ENCODE data around the gene FUBP3. TPM values are rescaled to one million over a fixed set of nuclear protein-coding genes. Genes with fewer than 3 reads are reported as not detected.

Gene FUBP3
- total RNA-seq, 1 donor = 18.9 TPM

GRCh38 chr9:130633336-130634190 is 54.2 kb downstream of the FUBP3 start:
- DNase-seq (ENCODE audit: low read depth in 2 of 3, low spot score in 2 of 3) = no peak

DNA sequence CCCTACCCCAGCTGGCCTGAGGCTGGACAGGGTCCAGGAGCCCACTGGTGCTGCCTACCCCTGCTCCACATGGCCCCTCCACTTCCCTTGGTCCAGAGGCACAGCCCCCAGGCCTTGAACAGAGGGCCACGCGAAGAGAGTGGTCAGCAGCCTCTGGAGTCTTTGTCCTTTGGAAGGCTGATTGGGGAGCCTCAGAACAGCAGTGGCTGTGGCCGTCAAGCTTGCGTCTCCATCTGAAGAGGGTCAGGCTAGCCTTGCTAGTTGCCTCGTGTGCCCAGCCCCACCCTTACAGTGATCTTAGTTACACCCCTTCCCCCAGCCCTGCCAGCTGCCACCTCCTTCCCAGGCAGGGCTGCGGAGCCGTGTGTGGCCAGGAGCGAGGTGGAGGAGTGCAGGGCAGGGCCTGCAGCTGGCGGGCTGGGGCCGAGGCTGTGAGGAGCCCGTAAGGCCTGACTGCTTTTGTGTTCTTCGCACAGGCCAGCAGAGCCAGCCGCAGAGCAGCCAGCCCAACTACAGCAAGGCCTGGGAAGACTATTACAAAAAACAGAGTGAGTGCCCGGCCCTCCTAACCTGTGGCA is 54.9 kb downstream of the FUBP3 start:
- no peak for DNase-seq (ENCODE audit: low read depth in 2 of 3, low spot score in 2 of 3)

DNA sequence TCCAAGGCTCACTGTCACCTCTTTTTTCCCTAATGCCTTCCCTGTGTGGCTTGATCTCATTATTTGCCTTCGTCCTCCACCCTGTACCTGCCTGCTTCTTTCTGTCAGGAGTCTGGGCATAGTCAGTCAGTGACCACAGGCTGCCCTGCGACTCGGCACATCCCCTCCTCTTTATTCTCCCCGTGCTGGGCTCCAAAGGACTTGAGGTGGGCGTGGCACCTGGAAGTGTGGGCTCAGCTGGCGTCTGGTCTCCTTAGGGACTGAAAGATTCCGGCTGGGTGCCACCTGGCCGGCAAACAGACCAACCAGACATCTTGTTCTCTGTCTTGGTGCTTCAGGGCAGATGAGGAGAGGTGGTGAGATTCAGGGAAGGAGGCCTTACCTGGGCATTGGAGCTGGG is 55.4 kb downstream of the FUBP3 start:
- DNase-seq (ENCODE audit: low read depth in 2 of 3, low spot score in 2 of 3) = no peak

GRCh38 chr9:130635306-130635705 is 55.9 kb downstream of the FUBP3 start:
- no peak for DNase-seq (ENCODE audit: low read depth in 2 of 3, low spot score in 2 of 3)

DNA sequence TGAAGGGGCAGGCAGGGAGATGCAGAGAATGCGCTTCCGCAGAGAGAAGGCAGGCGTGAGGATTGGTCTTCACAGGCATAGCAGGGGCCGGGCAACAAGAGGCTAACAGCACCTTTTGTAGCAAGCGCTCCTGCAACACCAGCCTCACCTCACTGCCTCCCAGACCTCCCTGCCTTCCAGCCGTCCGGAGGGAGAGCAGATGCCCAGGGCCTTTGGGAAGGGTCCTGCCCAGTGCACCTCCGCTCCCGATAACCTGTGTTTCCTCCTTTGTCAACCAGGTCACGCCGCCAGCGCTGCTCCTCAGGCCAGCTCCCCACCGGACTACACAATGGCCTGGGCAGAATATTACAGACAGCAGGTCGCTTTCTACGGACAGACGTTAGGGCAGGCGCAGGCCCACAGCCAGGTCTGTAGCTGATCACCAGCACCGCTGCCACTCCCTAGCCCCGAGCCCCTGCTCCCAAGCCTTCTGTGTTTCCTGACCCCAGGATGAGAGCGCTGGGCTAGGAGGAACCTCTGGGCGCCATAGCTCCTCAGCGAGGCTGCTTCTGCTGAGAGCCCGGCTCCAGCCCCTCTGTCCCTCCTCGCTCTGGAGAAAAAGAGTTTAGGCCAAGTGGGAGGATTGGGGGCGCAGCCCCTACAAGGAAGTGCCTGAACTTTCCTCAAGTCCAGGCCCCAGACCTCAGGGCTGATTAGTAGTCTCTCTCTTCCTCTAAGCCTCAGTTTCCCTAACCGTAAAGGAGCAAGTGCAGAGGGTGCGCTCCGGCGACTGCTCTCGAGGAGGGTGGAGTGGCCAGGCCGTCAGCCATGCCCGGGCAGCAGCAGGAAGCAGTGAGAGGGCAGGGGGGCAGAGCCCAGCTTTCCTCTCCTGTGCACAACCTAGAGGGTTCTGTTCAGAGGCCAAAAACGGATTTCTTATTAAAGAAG is 56.6 kb downstream of the FUBP3 start:
- no peak for DNase-seq (ENCODE audit: low read depth in 2 of 3, low spot score in 2 of 3)

- no peak for DNase-seq (ENCODE audit: low read depth in 2 of 3, low spot score in 2 of 3)
Measured at GRCh38 chr9:130636648-130637020, 57.3 kb downstream of the FUBP3 start.

DNA sequence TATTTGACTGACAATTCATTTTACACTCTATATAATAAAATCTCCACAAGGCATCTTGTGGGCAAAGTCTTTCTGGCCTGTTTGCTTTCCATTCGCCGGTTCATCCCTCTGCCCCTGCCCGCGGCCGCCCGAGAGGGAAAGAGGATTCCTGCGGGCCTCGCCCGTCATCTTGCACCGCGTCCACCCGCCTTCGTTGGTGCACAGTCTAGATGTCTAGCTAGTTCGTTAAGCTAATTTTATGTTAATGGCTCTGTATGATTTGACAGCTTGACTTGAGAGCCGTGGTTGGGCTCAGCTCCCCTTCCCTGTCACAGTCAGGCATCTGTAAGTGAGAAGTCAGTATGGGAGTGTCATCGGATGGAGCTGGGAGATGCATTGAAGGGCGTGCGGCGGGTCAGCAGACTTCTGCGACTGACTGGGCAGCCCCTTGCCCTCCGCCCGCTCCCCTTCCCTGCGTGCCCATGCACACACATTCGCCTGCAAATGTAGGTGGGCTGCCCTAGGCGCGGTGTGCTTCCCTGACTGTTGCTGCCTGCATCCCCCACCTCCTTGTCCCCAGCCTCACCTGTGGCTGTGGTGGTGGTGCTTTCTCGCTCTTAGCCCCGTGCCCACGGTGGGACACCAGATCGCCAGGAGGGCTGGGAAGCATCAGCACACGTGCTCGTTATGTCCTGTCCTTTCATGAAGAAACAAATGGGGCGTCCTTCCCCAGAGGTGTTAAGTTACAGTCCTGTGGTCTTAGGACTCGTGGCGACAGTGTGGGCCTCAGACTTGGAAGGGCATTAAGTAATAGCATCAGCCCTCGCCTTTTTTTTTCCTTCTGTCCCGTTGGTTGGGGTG is 59.1 kb downstream of the FUBP3 start:
- no peak for DNase-seq (ENCODE audit: low read depth in 2 of 3, low spot score in 2 of 3)

GRCh38 chr9:130639124-130639765 is 59.9 kb downstream of the FUBP3 start:
- DNase-seq (ENCODE audit: low read depth in 2 of 3, low spot score in 2 of 3) = no peak

GRCh38 chr9:130639866-130640555 is 60.6 kb downstream of the FUBP3 start:
- DNase-seq (ENCODE audit: low read depth in 2 of 3, low spot score in 2 of 3) = no peak

GRCh38 chr9:130640681-130641080 is 61.3 kb downstream of the FUBP3 start:
- DNase-seq (ENCODE audit: low read depth in 2 of 3, low spot score in 2 of 3) = no peak

DNA sequence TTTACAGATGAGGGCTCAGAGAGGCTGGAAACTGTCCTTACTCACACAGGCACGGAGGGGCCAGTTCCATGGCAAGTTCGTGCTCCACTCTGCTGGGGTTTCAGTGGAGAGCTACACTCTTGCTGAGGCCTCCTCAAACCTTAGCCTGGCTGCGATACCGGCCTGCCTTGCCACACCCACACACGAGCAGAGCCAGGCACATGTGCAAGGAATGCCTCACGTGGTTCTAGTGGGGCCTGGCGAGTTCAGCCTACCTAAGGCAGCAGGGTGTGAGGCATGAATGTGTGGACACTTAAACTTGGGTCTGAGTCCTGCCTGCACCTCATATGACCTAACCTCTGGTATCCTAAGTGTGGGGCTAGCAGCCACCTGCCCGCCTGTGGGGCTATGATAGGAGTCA is 63.5 kb downstream of the FUBP3 start:
- no peak for DNase-seq (ENCODE audit: low read depth in 2 of 3, low spot score in 2 of 3)

DNA sequence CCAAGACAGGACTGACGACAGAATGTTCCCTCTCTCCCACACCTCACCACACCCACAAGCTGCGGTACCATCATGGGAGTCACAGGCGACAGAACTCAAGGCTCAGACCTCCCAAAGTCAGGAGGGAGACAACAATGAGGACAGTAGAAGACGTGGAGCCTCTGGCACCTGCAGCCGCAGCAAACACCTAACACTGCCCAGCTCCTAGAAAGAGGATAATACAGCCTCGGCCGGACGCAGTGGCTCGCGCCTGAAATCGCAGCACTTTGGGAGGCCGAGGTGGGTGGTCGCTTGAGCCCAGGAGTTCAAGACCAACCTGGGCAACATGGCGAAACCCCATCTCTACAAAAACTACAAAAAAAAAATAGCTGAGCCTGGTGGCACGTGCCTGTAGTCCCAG is 71.8 kb downstream of the FUBP3 start:
- DNase-seq (ENCODE audit: low read depth in 2 of 3, low spot score in 2 of 3) = no peak

DNA sequence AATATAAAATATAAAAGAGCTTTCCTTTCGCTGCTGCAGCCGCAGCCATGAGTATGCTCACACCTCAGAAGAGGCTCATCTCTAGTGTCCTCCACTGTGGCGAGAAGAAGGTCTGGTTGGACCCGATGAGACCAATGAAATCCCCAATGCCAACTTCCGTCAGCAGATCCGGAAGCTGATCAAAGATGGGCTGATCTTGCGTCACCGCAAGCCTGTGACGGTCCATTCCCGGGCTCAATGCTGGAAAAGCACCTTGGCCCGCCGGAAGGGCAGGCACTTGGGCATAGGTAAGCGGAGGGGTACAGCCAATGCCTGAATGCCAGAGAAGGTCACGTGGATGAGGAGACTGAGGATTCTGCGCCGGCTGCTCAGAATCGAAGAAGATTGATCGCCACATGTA is 72.4 kb downstream of the FUBP3 start:
- no peak for DNase-seq (ENCODE audit: low read depth in 2 of 3, low spot score in 2 of 3)

DNA sequence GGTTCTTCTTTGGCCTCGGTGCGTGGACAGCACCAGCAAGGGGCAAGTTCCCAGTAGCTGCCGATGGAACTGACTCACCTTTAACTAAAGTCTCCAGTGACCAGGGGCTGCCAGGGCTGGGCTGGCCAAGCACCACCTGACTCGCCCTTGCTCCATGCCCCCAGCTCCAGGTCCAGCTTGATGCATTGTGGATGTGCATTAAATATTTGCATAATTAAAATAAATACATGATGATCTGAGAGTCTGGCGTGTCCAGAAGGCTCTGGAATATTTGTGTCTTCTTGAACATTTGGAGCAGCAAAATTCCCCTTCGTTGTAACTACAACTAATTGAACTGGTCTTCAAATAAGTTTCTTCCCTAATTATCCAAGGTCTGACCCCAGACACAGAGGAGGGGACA is 75.5 kb downstream of the FUBP3 start:
- no peak for DNase-seq (ENCODE audit: low read depth in 2 of 3, low spot score in 2 of 3)

DNA sequence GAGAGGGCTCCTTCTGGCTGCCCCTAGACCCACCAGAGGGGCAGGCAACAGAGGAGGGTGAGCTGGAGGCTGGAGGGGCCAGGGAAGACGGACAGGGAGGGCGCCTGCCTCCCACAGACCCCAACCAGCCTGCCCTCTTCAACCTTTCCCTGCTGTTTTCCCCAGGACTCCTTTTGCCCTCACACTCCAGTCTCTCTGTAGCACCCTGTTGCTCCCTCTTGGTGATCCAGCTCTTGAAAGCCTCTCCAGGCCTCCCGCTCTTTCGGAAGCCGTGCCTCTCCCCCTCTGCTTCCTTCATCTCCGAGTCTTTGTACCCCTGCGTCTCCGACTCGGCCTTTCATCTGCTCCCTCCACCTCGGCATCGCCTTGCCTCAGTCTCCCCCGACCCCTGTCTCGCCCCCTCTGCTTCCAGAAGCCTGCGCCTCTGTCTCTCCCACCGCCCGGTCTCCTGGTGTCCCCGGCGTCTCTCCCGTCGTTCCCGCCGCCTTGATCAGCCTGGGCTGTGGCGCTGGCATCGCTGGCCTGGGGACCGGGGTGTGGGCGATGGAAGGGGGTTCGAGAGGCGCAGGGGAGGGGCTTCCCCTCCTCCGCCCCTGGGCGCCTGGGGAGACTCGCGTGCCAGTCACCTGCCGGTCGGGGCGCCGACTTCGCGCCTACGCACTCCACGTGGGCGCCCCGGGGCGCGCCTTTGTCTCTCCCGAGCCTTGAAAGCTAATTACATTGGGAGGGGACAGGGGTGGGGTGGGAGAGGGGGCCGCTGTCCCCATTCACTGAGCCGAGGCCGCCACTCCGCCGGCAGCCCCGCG is 79.7 kb downstream of the FUBP3 start:
- no peak for DNase-seq (ENCODE audit: low read depth in 2 of 3, low spot score in 2 of 3)

DNA sequence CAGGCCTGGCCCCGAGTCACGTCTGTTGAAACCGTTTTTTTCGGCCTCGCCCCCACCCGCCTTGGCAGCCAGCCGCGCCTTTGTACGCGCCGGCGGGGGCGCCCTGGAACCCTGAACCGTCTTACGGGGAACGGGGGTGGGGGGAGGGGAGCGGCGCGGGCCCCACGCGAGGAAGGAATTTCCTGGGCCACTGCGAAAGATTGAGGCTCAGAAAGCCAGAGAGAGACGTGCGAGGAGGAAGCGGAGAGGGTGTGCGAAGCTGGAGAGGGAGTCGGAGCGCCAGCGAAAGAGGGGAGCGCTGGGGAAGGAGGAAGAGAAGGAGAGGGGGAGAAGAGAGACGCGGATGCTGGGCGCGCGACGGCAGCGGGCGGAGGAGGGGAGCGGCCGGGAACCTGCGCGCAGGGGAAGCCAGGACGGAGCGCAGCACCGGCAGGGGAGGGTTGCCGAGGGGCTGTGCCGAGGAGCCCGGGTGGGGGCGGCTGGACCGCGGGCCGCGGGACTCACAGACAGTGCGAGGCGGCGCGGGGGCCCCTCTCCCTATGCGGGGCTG is 80.4 kb downstream of the FUBP3 start:
- no peak for DNase-seq (ENCODE audit: low read depth in 2 of 3, low spot score in 2 of 3)

DNA sequence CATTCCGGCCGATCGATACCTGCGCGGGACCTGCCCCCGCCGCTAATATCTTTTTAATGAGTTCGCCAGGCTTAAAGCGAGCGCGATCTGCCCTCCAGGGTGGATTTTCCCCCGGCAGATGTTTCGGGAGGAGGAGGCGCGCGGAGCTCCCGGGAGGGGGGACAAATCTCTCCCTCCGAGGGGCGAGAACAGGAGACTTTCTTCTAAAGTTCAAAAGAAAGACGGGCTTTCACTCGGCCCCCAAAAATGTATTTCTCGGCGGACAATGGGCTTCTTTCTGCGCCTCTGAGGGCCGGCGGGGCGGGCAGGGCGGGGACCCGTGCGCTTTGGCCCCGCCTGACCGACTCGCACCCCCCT is 80.9 kb downstream of the FUBP3 start:
- no peak for DNase-seq (ENCODE audit: low read depth in 2 of 3, low spot score in 2 of 3)

DNA sequence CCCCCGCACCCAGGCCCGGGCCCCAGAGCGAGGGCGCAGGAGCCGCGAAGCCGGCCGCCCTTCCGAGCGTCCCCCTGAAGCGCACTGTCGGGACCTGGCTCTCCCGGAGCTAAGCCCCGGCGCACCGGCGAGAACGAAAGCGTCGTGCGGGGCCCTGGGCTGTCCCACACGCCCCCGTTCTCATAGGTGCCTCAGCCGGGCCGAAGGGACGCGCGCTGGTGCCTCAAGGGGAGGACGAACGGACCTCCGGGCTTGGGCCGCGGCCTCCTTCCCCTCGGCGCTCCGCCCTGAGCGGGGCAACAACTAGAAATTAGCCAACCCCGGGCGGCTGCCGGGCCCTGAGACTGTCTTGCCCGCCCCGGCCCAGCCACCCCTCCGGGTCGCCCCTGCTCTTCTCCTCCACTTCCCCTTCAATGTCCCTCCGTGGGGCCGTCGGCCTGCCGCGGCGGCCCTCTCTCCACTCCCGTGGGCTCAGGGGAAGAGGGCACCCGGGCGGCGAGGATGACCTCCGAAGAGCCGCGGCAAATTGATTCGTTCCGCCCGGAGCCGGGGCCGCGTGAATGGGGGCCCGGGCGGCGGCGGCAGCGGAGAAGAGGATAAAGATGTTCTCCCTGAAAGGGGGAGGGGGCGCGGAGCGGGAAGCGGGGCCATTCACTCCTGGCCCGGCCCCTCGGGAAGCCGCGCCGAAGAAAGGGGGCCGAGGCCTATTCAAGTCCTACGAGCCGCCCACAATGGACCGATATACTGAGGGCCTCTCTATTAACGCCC is 81.5 kb downstream of the FUBP3 start:
- DNase-seq (ENCODE audit: low read depth in 2 of 3, low spot score in 2 of 3) = peak in 1 of 3 donors; percentile 29

All from hematopoietic multipotent progenitor cell (in vitro differentiated cells).